SK-N-MC (cell line): ENCODE results near the gene ATP6AP2.

Source experiments
- EZH2 ChIP-seq: fragments of 200-600 bp; sonication (generic); IDR thresholded peaks from one replicate; pipeline ENCODE4 v1.6.1; 2017; ENCODE audit warnings: antibody characterized with exemption
- FOXP2 ChIP-seq: optimal IDR thresholded peaks from 2 replicates; pipeline ENCODE3; 2011; ENCODE audit warnings: mild to moderate bottlenecking, moderate library complexity; ENCODE audit not compliant: insufficient read depth; ENCODE audit errors: extremely low read length, control extremely low read depth
- POLR2AphosphoS5 ChIP-seq: IDR thresholded peaks from 2 replicates; pipeline ENCODE4 v1.6.1; 2012; ENCODE audit warnings: mild to moderate bottlenecking, low read depth, low read length, borderline replicate concordance

DNA sequence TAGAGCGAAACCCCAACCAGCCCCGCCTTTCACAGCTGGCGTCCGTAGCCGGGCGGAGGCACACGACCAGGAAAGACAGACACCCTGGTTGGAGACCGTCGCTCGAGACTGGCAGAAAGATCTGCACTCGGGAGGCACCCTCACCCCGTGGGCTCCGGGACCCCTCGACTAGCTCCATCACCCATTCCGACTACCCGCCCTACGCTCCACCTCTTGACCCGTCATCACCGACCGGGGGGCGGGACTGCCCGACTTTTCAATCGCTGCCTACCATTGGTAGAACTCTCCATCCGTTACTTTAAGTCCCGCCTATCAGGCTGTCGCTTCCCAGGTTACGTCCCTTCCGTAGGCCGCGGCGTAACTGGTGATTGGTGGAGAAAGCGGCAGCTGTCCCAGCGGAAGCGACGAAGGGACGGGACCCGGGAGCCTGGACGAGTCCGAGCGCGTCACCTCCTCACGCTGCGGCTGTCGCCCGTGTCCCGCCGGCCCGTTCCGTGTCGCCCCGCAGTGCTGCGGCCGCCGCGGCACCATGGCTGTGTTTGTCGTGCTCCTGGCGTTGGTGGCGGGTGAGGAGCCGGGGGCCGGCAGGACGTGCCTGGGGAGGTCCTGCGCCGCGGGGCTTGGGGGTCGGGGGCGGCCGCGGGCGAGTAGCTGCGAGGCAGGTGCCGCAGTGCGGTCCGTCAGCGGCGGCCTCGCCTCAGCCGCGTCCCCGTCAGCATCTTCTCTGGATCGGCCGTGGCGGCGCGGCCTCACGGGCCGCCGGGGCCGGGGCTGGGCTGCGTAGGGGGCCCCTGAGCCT, at the start of gene ATP6AP2:
- TF ChIP-seq POLR2AphosphoS5 (peak; percentile 70), FOXP2 (no peak), EZH2 (no peak)
